Activated T-cell treated with anti-CD3 and anti-CD28 coated beads for 4 hours (primary cell): ENCODE results near the gene RHEX.
"Not testable (repeated sequence)": the region's sequence is repeated elsewhere in the genome, so short reads cannot be mapped to it uniquely, and the experiment has no call there.

Source experiments
- DNase-seq: peaks from one replicate; pipeline ENCODE4 v3.0.0-alpha.2; 2020

RHEX gene

GRCh38 chr1:206060844-206061243 lies 7.9 kb downstream of the RHEX start:
- no peak for DNase-seq

DNA sequence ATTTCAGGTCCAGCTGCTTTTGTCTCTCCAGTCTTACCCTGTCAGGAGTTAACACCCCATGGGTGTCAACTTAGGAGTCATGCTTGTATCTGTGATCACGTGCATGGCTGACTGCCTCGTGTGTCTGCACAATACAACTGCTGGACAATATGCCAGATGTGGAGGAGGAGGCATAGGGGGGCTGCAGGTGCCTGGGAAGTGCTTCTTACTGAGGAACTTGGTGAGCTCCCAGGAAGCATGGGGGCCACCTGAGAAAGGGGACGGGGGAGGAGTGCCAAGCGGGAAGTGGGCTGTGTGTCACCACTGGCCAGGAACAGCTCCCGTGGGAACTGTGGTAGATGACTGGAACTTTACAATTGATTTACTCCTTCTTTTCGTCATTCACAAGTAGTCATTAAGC lies 9.5 kb downstream of the RHEX start:
- DNase-seq = no peak

DNA sequence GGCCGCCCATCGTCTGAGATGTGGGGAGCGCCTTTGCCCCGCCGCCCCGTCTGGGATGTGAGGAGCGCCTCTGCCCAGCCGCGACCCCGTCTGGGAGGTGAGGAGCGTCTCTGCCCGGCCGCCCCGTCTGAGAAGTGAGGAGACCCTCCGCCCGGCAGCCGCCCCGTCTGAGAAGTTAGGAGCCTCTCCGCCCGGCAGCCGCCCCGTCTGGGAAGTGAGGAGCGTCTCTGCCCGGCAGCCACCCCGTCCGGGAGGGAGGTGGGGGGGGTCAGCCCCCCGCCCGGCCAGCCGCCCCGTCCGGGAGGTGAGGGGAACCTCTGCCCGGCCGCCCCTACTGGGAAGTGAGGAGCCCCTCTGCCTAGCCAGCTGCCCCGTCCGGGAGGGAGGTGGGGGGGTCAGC lies 11.0 kb downstream of the RHEX start:
- not testable (repeated sequence) for DNase-seq

- DNase-seq = not testable (repeated sequence)
Observed at GRCh38 chr1:206064501-206064900, 11.5 kb downstream of the RHEX start.

DNA sequence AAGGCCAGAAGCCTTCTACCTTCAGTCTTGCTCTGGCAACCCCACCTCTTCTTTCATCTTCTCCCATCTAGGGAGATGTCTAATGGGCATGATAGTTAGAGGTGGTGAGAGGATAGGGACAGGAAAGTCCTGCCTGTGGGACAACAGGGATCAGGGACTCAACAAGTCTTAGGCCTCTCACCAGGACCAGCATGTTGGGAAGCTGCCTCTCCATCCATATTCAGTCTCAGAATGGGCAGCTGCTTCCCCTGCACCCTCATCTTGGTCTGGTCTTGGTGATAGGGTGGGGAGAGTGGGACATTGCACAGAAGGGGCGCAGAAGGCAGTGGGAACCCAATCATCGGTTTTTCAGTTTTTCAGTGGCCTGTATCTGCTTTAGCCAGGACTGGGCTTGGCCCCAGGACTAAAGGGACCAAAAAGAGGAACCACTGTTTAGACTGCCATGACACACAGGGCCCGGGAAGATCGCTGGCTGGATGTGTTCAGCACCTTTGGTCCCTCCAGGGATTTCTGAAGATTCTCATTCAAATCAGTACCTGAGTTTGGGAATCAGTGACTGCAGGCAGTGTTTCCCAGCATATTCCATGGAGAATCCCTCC lies 12.7 kb downstream of the RHEX start:
- DNase-seq = no peak

DNA sequence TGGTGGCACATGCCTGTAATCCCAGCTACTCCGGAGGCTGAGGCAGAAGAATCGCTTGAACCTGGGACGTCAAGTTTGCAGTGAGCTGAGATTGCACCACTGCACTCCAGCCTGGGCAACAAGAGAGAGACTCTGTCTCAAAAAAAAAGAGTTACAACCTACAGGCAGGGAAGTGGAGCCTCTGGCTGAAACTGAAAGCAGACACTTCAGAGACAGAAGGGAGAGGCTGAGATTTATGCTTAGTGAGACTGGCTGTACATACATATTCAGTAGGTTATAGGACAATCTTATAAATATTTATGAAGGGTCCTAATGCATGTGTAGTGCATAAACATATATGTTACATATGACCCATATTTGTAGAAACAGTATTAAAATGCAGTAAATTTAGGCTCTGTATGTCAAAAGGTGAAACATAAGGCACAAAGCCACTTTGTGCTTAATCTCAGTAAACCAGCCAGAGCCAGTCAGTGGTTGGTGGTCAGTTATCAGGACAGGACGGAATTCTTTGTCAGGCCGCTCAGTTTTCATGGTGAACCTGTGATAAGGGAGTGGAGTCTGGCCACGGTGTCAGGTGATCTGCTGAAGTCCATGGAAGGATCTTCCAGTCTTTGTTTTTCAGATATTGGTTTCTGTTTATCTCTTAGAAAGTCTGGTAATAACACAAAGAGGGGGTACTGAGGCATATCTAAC lies 13.7 kb downstream of the RHEX start:
- DNase-seq = no peak

- no peak for DNase-seq
Observed at GRCh38 chr1:206067486-206068227, 14.7 kb downstream of the RHEX start.

DNA sequence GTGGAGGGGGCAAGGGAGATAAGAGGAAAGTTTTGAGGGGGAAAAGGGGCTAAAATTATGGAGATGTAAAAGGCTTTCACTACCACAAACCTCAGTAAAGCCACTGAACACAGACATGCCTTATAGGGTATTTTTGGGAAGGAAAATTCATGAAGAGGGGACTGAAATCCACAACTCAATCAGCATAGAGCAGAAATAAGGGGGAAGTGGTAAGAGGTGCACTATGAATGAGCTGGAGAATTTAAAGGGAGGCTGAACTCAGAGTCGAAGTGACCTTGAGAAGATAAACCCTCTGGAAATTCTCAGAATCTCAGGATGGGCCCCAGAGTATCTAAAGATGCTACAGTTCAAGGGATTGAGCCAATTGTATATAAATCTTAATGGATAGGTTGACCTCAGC lies 15.3 kb downstream of the RHEX start:
- no peak for DNase-seq

DNA sequence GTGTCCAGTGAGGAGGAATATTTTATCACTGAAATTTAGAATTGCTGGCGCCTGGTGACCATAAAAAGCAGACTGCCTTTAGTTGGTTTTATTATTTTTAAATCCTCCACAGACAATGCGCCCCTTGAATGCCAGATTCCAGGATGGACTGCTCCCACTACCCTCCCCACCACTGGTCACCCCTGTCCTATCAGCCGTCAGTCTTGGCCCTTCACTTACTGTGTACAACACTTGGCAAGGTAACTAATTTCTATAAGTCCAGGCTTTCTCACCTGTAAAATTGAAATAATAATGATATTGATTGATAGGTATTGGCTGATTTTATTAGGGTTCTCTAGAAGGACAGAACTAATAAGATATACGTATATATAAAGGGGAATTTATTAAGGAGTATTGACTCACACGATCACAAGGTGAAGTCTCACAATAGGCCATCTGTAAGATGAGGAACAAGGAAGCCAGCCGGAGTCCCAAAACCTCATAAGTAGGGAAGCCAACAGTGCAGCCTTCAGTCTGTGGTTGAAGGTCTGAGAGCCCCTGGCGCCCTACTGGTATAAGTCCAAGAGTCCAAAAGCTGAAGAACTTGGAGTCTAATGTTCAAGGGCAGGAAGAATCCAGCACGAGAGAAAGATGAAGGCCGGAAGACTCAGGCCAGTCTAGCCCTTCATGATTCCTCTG lies 17.8 kb downstream of the RHEX start:
- DNase-seq = no peak

DNA sequence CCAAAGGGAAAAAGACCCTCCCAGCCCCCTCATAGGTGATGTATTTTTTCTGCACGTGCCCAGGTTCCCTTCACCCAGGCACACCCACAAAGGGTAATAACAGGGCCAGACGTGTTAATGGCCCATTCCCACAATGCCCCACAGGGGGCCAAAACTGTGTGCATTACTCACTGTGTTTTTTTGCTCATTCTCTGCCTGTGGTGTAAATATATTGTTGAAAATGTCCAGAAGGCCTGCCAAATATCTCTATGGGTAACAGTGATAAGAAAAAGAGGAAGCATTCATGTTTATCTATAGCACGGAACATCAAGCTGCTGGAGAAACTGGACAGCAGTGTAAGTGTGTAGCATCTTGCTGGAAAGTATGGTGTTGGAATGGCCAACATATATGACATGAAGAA lies 21.9 kb downstream of the RHEX start:
- DNase-seq = no peak

DNA sequence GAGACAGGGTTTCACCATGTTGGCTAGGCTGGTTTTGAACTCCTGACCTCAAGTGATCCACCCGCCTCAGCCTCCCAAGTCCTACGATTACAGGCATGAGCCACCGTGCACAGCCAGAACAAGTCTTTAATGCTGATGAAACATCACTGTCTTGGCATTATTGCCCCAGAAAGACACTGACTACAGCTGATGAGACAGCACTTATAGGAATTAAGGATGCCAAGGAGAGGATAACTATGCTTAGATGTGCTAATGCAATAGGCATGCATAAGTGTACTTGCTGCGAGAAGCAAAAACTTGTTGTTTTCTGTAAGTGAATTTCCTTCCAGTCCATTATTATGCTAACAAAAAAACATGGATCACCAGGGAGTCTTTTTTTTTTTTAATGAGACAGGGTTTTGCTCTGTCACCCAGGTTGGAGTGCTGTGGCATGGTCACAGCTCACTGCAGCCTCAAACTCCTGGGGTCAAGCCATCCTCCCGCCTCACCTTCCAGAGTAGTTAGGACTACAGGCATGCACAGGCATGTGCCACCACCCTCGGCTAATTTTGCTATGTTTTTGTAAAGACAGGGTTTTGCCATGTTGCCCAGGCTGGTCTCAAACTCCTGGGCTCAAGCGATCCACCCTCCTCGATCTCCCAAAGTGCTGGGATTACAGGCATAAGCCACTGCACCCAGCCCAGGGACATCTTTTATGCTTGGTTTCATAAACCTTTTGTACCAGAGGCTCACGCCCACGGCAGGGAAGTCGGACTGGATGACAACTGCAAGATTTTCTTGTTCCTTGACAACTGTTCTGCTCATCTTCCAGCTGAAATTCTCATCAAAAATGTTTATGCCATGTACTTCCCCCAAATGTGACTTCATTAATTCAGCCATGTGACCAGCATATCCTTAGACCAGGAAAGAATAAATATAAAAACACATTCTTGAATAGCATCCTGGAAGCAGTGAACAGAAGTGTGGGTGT lies 23.1 kb downstream of the RHEX start:
- no peak for DNase-seq

DNA sequence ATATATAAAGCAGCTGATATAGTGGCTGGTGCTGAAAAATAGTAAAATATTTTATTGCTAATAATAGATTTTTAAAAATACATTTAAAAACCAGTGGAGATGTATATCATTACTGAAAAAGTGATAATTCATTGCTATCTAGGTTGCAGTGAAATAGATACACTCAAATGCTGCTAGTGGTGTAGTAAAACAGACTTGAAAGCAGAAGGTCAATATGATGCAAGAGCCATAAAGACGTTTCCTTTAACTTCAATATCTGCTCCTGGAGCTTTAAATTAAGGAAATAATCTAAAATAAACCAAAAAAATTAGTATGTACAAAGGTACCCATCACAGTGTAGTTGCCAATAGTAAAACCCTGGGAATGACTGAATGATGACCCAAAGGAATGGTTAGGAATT lies 26.2 kb downstream of the RHEX start:
- DNase-seq = no peak

DNA sequence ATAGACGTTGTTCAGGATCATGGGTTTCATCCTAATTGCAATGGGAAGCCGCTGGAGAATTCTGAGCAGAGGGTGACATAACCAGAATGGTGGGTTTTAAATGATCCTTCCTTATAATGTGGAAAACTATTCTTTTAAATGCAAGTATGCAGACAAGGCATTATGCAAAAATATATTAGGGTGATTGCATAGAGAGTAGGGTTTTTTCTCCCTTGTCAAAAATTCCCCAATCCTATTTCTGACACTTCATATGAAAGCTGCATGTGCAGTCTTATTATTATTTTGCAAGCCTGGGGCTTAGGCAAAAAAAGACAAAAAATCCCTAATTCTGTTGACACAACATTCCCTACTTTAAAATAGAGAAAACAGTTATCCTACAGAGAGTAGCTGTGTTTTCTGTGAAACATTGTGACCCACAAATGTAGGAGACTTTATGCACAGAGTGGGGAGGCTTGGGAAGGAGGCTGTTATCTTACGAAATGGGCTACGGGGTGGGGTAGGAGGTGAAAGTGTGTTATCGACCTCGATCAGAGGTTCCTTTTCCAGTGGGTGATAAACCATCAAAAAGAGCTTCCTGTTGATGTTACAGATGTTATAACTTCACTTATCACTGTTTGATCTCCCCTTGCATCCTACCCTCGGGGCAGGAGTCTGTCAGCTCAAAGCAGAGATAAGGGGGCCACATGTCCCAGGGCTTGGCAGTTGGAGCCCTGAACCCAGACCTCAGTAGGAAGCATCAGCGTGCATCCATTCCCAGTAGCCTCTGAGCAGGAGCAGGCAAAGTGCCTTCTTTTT lies 27.2 kb downstream of the RHEX start:
- DNase-seq = no peak

GRCh38 chr1:206081856-206082255 lies 28.9 kb downstream of the RHEX start:
- no peak for DNase-seq

DNA sequence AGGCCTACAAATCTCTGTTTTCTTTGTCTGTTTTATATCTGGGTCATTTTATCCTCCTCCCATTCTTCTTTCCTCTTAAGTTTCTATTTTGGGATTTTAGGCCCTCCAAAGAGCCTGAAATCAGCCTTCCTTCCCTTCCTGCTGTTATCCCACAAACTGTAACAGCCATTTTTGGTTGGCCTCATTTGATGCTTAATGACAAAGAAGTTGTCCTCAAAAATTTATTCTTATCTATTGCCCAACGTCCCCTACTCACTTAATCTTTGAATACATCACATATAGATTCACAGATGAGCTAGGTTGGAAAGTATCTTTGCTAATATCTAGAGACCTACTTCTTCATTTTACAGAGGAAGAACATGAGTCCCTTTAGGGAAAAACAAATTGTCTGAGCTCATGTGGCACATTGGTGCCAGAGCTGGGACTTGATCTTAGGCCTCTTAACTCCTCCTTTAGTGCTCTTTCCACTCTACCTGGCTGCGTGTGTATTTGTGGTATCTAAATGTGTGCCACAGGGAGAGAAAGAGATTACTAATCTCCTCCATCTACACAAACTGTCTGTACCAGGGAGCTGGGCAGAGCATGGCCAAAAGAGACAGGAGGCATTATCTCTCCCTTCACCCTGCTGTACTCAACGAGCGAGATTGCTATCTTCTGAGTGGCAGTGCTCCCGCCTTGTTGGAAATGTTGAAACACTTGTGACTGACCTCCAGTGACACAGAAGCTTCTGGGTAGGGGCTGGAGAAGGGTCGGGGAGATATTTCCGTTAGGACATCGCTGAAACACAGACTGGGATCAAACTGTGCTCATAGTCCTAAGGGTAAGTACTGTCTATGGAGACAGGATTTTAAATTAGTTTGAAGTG lies 30.1 kb downstream of the RHEX start:
- DNase-seq = no peak

DNA sequence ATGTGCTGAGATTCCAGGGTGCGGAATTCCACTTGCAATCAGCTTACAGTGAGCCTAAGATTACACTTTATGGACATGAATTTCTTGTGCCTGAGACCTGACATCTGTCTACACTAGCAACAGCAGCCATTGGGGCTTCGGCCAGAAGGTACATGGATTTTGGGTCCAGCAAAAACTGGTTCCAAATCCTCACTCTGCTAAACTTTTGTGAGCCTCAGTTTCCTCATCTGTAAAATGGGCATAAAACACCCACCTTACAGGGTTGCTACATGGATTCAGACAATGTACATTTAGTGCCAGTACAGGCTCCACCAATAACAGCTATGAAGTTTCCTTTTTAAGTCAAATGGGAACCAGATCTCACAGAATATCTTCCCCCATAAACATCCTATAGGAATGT lies 30.8 kb downstream of the RHEX start:
- no peak for DNase-seq

GRCh38 chr1:206087091-206087490 lies 34.1 kb downstream of the RHEX start:
- DNase-seq = no peak

DNA sequence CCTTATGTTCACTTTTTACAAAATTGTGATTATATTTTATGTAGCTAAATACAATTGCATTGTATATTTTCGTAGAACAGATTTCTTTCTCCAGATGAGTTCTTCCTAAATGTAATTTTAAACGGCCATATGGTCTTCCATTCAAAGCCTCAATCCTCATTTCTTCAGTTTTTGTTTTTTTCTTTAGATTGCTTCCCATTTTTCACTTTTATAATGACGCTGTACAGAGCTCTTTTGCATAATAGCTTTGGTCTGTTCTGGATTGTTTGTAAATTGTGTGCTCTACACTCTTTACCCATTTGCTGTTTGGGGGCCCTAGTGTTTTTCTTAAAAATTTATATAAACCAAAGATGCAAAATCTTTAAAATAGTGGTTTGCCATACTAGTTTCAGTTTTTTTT lies 36.4 kb downstream of the RHEX start:
- no peak for DNase-seq

- DNase-seq = no peak
Observed at GRCh38 chr1:206094024-206094423, 41.1 kb downstream of the RHEX start.

DNA sequence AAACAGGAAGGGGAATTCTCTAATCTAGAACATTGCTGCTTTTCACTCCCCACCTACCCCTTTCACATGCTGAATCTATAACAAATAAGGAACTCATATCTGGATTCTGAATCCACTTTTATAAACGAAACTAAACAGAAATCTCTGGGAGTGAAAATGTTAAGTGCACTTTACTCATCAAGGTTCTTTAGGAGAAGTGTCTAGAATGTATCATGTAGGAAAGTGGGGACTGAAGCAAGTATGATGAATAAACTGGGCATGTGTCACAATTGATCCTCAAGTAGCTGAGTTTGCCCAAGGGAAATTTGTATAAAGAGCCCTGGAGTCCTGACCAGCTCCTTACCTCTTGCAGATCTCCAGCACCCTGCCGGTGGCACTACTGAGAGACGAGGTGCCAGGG lies 44.4 kb downstream of the RHEX start:
- DNase-seq = no peak
